Stimulated activated CD4-positive, alpha-beta T cell treated with anti-CD3 and anti-CD28 coated beads, TNF-alpha, amount 100 ng/mL, for 4 hours (primary cell): ENCODE results near the gene STARD3.

Source experiments
- DNase-seq, 3 experiments: peaks; one replicate each; pipeline ENCODE4 v3.0.0-alpha.2; 2020; ENCODE audit warnings: low read depth in 3 of 3

Gene STARD3

DNA sequence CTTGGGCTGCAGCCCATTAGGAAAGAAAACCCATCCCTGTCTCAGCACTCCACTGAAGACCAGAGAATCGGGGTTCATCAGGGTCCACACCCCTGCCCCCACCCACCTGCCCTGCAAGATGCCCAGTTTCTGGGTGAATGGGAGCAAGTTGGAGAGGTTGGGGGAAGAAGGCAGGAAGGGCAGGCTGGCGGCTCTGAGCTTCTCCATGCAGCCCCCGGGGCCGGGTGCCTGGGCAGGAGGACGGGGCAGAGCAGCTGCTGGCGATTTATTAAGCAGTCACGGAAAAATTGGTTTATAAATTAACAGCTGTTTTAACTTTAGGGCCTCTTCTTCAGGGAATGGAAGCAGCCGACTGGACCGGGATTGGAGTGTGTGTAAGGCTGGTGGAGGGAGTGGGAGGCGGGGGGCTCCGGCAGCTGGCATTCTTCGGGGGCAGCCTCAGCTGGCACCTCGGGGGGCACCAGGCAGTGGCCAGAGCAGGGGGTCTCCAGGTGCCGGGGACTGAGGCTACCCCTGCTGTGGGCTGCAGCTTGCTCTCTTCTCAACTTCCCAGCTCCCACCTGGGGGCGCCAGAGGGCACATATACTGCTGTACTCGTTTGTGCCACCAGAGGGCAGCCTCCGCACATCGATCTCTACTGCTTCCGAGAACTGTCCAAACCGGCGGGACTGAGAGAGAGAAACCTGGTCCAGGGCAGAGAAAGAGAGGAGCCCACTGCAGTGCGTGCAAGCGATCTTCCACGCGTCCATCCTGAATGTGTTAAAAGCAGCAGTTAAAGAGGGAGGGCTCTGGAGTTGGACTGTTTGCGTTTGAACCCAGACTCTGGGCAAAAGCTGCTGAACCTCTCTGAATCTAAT lies 15.2 kb upstream of the STARD3 start:
- peak; percentile 76 to 84 (median 82) for DNase-seq

DNA sequence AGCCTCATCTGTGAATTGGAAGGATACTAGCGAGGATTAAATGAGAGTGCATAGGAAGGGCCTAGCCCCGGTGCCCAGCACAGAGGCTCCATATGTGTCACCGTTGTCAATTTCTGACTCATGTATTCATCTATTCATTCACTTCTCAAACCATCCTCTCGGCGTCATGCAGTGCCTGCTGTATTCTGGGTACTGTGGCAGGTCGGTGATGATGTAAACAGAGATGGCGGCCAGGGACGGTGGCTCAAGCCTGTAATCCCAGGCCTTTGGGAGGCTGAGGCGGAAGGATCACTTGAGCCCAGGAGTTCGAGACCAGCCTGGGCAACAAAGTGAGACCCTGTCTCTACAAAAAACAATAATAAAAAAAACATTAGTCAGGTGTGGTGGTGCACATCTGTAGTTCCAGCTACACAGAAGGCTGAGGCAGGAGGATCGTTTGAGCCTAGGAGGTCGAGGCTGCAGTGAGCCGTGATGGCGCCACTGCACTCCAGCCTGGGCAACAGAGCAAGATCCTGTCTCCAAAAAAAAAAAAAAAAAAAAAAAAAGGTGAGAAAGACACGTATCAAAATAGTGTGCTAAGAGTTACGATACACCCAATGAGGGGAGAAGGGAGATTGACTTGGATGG lies 14.5 kb upstream of the STARD3 start:
- DNase-seq = no peak

DNA sequence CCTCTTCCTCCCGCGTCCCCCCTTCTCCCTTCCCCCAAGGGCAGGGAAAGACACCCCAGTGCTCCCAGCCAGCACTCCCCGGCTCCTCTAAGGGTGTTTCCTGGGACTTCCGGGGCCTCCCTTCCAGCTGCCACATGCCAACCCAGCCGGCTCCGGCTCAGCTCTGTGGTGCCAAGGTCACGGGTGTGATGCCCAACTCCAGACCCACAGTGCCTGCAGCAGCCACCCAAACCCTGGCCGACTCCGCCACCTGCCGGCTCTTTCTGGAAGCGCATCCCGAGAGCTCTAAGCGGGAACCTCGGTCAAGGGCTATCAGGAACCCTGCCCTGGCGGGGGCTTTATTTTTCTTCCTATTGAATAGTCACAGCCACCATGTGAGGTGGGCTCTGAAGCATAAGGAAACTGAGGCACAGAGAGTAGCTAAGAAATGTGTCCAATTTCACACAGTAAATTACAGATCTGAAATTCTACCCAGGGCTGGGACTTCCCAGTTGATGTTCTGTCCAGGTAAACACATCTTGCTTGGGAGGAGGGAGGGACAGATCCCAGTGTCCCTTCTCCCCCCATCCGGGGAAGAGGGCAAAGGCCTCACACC lies 13.5 kb upstream of the STARD3 start:
- peak; percentile 76 to 77 (median 76) for DNase-seq

DNA sequence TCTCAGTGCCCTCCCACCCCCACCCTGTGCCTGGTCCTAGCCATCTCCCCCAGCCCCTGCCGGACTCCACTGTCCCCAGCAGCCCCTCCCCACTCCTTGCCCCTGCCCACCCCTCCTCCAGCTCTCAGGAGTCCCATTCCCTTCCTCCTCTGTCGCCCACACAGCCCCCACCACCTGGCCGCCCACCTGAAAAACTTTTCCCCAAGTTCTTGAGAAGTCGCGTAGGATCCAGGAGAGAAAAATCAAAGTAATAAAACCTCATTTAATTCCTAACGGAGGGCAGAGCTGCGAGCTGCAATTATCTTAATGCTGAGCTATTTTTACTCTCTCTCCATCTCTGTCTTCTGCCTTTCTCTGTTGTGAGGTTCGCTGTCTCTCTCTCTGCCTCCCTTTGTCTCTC lies 12.6 kb upstream of the STARD3 start:
- no peak for DNase-seq

- DNase-seq = no peak
These were observed 11.7 kb upstream of the STARD3 start for GRCh38 chr17:39625198-39625785.

- DNase-seq = peak in 1 of 3 experiments; percentile 24
These were observed 10.5 kb upstream of the STARD3 start, which contains the start of gene PPP1R1B for GRCh38 chr17:39626171-39627046. TSS of gene PPP1R1B (plus strand) at chr17:39626952. CDS start at chr17:39627393, 441 bp downstream.

- no peak for DNase-seq
These were observed 9.8 kb upstream of the STARD3 start for GRCh38 chr17:39627047-39627711.

DNA sequence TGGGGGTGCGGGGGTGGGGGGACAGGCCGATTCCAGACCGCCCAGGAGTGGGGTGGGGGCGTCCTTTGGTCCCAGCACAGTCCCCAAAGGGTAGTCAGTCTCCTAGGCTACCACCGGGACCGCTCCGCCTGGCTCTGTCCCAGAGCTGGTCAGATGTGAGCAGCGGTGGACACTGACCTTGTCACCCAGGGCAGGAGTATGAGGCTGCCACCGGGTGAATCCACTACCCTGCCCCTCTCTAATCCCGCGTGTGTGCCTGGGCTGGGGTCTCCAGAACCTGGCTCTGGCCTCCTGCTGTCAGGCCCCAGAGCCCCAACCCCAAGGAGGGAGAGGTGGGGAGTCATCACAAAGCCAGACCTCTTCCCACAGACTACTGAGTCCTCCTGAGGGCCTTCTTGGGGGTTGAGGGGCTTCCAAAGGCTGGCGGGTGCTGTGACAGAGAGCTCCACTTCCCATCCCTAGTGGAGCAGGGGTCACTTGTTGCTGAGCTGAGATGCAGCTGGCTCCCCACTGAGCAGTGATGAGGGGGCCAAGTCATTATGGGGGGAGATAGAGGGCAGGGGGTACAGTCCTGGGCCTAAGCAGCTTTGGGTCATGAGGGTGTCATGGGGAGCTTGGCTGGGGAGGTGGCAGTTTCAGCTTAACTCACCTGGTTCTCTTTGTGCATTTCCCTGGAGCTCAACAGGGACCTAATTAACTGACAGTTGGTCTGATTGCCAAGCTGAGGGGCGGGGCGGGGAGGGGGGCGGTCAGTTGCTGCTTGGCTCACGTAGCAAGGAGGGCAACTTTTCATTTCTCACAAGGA lies 9.0 kb upstream of the STARD3 start:
- no peak for DNase-seq

DNA sequence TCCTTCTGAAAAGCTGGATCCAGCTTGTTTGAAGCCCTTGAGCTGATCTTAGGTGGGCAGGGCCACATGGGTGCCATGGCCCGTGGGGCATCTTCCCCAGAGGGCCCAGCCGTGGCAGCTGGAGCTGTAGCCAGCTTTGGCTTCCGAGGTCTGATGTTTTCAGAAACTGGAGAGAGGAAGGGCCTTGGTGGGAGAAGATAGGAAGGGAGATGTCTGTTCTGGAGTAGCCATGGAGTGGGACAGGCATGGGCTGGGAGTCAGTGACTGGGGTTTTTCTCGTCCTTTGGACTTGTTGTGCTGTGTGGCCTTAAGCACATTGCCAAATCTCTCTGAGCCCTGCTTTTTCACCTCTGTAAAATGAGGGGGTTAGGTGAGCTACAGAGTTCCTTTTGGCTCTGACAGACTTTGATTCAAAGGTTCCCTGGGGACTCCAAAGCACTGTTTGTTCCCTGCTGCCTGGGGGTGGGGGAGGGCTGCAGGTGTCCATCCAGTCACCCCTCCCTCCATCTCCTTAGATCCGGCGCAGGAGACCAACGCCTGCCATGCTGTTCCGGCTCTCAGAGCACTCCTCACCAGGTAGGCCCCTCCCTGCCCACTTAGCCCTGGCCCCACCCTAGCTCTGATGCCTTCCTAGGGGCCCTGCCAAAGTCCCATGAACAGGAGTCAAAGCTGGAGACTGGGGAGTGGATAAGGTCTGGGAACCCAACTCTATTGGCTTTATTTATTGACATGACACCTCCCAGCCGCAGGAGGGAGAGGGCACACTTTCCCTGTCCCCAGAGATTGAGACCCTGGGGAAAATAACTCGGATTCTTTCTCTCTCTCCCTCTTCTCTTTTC lies 8.1 kb upstream of the STARD3 start:
- no peak for DNase-seq

GRCh38 chr17:39629494-39629880 lies 7.5 kb upstream of the STARD3 start:
- DNase-seq = no peak

DNA sequence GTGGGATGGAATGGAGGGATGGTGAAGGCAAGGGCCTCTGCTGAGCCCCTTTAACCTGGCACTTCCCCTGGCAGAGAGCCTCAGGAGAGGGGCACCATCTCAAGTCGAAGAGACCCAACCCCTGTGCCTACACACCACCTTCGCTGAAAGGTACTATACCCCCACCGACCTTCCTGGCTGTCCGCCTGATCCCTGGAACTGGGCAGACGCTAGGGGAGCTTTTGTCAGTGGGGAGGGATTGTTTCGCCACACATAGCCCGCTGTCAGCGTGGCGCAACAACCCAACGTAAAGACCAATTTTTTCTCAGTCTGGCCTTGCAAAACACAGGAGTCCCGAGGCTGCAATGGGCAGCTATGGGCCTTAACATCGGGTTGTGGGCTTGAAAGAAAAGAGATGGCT lies 7.0 kb upstream of the STARD3 start:
- no peak for DNase-seq

GRCh38 chr17:39631403-39631802 lies 5.5 kb upstream of the STARD3 start:
- no peak for DNase-seq

- DNase-seq = no peak
These were observed 4.6 kb upstream of the STARD3 start for GRCh38 chr17:39632153-39632941.

- DNase-seq = no peak
These were observed 3.3 kb upstream of the STARD3 start for GRCh38 chr17:39633570-39634183.

DNA sequence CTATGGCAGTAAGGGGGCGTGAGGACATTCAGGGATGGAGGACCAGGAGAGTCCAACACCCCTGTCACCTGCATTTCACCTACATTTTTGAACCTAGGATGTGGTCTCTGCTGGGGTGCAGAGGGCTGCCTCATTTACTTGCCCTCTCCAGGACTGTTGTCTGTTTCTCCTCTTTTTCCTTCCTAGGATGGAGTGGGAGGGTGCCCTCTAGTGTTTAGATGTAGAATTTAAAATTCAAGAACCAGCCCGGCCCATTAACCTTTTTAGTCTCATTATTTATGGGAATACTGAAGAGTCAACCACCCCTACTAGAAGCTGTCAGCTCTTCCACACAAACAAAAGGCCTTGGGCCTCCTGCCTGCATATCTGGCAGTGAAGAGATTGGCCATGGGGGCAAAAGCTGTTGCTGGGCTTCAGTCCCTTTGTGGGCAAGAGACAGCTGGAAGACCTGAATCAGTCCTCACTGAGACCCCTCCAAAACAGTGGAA lies 2.5 kb upstream of the STARD3 start:
- DNase-seq = no peak

- DNase-seq = no peak
These were observed 1.2 kb upstream of the STARD3 start for GRCh38 chr17:39635614-39636176.

DNA sequence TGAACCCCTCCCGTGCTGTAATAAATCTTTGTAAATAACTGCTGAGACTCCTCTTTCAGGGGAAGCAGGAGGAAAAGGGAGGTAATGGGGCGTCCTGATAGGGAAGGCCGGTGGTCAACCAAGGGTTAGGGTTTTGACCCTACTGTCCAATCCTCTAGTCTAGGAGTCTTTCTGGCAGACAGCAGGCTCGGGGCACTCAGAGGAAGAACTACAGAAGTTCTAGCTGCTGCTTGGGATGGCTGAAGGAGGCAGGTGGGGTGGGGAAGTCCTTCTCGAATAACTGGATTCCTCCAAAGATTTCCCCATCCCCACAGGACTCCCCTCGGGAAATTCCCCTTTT lies 387 bp upstream of the STARD3 start:
- DNase-seq = peak in 1 of 3 experiments; percentile 16
